Measurements from ENCODE around the gene PLG.
"Not testable (repeated sequence)": the region's sequence is repeated elsewhere in the genome, so short reads cannot be mapped to it uniquely, and the experiment has no call there.

The PLG gene

GRCh38 chr6:160697826-160698225 lies 4.2 kb upstream of the PLG start:
- no peaks in the 10 kb centered on the region for H3K36me3 ChIP-seq (replicated peaks in 1 of 2; ENCODE audit: control insufficient read depth in 2 of 2, insufficient read depth in 2 of 2, low read length in 2 of 2)
- no peak overlapping the region for H2BK12ac ChIP-seq (ENCODE audit: low read length)
- H3K27ac ChIP-seq (replicated peaks; ENCODE audit: low read length), result no peak overlapping the region
- no peak for DNase-seq (ENCODE audit: low spot score)
- no peaks in the 10 kb centered on the region for H3K79me1 ChIP-seq (ENCODE audit: low read depth, low read length)
- WGBS, 2 donors (ENCODE audit: extremely low coverage in 2 of 2, insufficient read length in 2 of 2, insufficient replicate concordance in 1 of 2), result no CpG with 5 or more reads among the region's 6 CpGs
- no peaks in the 10 kb centered on the region for H3K4me1 ChIP-seq (ENCODE audit: control insufficient read depth in 2 of 2, insufficient read depth in 1 of 2, low read depth in 1 of 2, low read length in 2 of 2)
- no peak overlapping the region for H2BK120ac ChIP-seq (ENCODE audit: low read depth, low read length)
- no peak overlapping the region for H3K4ac ChIP-seq (ENCODE audit: low read length)
- H2AFZ ChIP-seq (ENCODE audit: low read length), result no peak overlapping the region
- no peak overlapping the region for H2BK15ac ChIP-seq (ENCODE audit: low read length)
- H2AK5ac ChIP-seq (ENCODE audit: low read depth, low read length), result no peak overlapping the region
- H4K91ac ChIP-seq (ENCODE audit: low read depth, low read length, poor library complexity), result no peak overlapping the region
- H3K4me3 ChIP-seq (ENCODE audit: low read length in 2 of 2), result no peak overlapping the region
- no peaks in the 10 kb centered on the region for H3K9me3 ChIP-seq (replicated peaks in 1 of 2; ENCODE audit: control insufficient read depth in 2 of 2, insufficient read depth in 1 of 2, low read depth in 1 of 2, low read length in 2 of 2)
- H3K23ac ChIP-seq (ENCODE audit: low read depth, low read length, poor library complexity), result no peak overlapping the region
- no peak overlapping the region for H4K8ac ChIP-seq (ENCODE audit: low read depth, low read length)
- no peak overlapping the region for H2BK5ac ChIP-seq (ENCODE audit: low read length)
- no peak overlapping the region for H3K18ac ChIP-seq (ENCODE audit: low read length)
- no peak overlapping the region for H3K9ac ChIP-seq (ENCODE audit: low read depth, low read length, poor library complexity)
- no peak overlapping the region for H3K14ac ChIP-seq (ENCODE audit: low read length)
- no peak overlapping the region for H3K4me2 ChIP-seq (ENCODE audit: insufficient read depth, low read length, poor library complexity, severe bottlenecking)
- no peaks in the 10 kb centered on the region for H3K27me3 ChIP-seq (ENCODE audit: control insufficient read depth in 3 of 3, insufficient read depth in 3 of 3, low read depth in 1 of 3, low read length in 3 of 3)

DNA sequence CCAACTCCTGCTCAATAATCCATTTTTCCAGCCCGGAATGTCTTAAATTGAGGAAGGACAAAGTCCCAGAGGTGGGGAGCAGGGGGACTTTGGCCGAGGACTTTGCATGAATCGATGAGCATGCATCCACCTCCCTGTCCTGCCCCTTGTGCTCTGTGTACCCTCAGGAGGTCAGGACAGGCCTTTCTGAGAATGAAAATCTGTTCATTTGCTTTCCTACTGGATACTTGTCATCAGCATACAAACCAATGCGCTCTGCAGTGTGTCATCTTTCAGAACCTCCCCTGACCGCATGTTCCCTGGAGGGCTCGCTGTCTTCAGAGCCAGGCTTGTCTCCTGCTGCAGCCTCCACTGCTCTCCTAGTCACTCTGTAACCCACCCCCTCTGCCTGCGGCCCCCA lies 2.6 kb downstream of the PLG start:
- not testable (repeated sequence) for H3K23ac ChIP-seq (ENCODE audit: low read depth, low read length, poor library complexity); H2AFZ ChIP-seq (ENCODE audit: low read length); H2BK5ac ChIP-seq (ENCODE audit: low read length); H3K9me3 ChIP-seq (replicated peaks in 1 of 2; ENCODE audit: control insufficient read depth in 2 of 2, insufficient read depth in 1 of 2, low read depth in 1 of 2, low read length in 2 of 2); H3K14ac ChIP-seq (ENCODE audit: low read length); H3K4me2 ChIP-seq (ENCODE audit: insufficient read depth, low read length, poor library complexity, severe bottlenecking); H4K8ac ChIP-seq (ENCODE audit: low read depth, low read length); H3K27me3 ChIP-seq (ENCODE audit: control insufficient read depth in 3 of 3, insufficient read depth in 3 of 3, low read depth in 1 of 3, low read length in 3 of 3); H3K9ac ChIP-seq (ENCODE audit: low read depth, low read length, poor library complexity); H2BK12ac ChIP-seq (ENCODE audit: low read length); H4K91ac ChIP-seq (ENCODE audit: low read depth, low read length, poor library complexity); H3K4me1 ChIP-seq (ENCODE audit: control insufficient read depth in 2 of 2, insufficient read depth in 1 of 2, low read depth in 1 of 2, low read length in 2 of 2); H3K36me3 ChIP-seq (replicated peaks in 1 of 2; ENCODE audit: control insufficient read depth in 2 of 2, insufficient read depth in 2 of 2, low read length in 2 of 2); H3K27ac ChIP-seq (replicated peaks; ENCODE audit: low read length); H3K4ac ChIP-seq (ENCODE audit: low read length); H3K4me3 ChIP-seq (ENCODE audit: low read length in 2 of 2); H2BK15ac ChIP-seq (ENCODE audit: low read length); DNase-seq (ENCODE audit: low spot score); H2AK5ac ChIP-seq (ENCODE audit: low read depth, low read length); H3K79me1 ChIP-seq (ENCODE audit: low read depth, low read length); H2BK120ac ChIP-seq (ENCODE audit: low read depth, low read length); H3K18ac ChIP-seq (ENCODE audit: low read length)
- WGBS, 2 donors (ENCODE audit: extremely low coverage in 2 of 2, insufficient read length in 2 of 2, insufficient replicate concordance in 1 of 2), result no CpG with 5 or more reads among the region's 7 CpGs

- H3K79me1 ChIP-seq (ENCODE audit: low read depth, low read length); H3K9ac ChIP-seq (ENCODE audit: low read depth, low read length, poor library complexity); DNase-seq (ENCODE audit: low spot score); H3K36me3 ChIP-seq (replicated peaks in 1 of 2; ENCODE audit: control insufficient read depth in 2 of 2, insufficient read depth in 2 of 2, low read length in 2 of 2); H2BK120ac ChIP-seq (ENCODE audit: low read depth, low read length); H3K4me1 ChIP-seq (ENCODE audit: control insufficient read depth in 2 of 2, insufficient read depth in 1 of 2, low read depth in 1 of 2, low read length in 2 of 2); H2AFZ ChIP-seq (ENCODE audit: low read length); H3K4ac ChIP-seq (ENCODE audit: low read length); H3K4me3 ChIP-seq (ENCODE audit: low read length in 2 of 2); H3K9me3 ChIP-seq (replicated peaks in 1 of 2; ENCODE audit: control insufficient read depth in 2 of 2, insufficient read depth in 1 of 2, low read depth in 1 of 2, low read length in 2 of 2); H3K4me2 ChIP-seq (ENCODE audit: insufficient read depth, low read length, poor library complexity, severe bottlenecking); H2BK12ac ChIP-seq (ENCODE audit: low read length); H3K23ac ChIP-seq (ENCODE audit: low read depth, low read length, poor library complexity); H3K14ac ChIP-seq (ENCODE audit: low read length); H4K91ac ChIP-seq (ENCODE audit: low read depth, low read length, poor library complexity); H3K18ac ChIP-seq (ENCODE audit: low read length); H2BK15ac ChIP-seq (ENCODE audit: low read length); H2BK5ac ChIP-seq (ENCODE audit: low read length); H4K8ac ChIP-seq (ENCODE audit: low read depth, low read length); H2AK5ac ChIP-seq (ENCODE audit: low read depth, low read length); H3K27me3 ChIP-seq (ENCODE audit: control insufficient read depth in 3 of 3, insufficient read depth in 3 of 3, low read depth in 1 of 3, low read length in 3 of 3); H3K27ac ChIP-seq (replicated peaks; ENCODE audit: low read length): not testable (repeated sequence)
Observed at GRCh38 chr6:160708993-160709392, 6.9 kb downstream of the PLG start.

DNA sequence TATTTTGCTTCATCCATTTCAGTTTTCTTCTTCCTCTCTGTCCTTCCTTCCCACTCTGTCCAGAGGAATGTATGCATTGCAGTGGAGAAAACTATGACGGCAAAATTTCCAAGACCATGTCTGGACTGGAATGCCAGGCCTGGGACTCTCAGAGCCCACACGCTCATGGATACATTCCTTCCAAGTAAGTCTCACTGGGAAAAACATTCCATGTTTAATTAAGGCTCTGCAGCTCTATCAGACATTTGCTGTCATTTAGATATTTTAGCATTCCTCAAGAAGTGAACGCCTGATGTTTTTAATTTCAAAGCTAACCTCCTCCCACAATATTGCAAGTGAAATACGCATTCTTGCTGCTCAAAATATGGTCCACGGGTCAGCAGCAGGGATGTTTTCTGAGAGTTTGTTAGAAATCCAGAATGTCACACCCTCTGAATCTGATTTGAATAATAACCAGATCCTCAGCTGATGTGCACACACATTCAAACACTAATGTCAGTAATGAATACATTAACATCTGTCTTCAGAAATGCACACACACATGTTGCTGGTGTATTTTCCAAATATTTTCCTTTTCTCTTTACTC lies 12.8 kb downstream of the PLG start:
- H2BK15ac ChIP-seq (ENCODE audit: low read length), result no peak overlapping the region
- peaks cover 2% of the 10 kb centered on the region for H3K79me1 ChIP-seq (ENCODE audit: low read depth, low read length)
- no peak overlapping the region for H3K27ac ChIP-seq (replicated peaks; ENCODE audit: low read length)
- H3K18ac ChIP-seq (ENCODE audit: low read length), result no peak overlapping the region
- no peak overlapping the region for H3K4me2 ChIP-seq (ENCODE audit: insufficient read depth, low read length, poor library complexity, severe bottlenecking)
- H3K4me3 ChIP-seq (ENCODE audit: low read length in 2 of 2), result no peak overlapping the region
- no peak overlapping the region for H3K14ac ChIP-seq (ENCODE audit: low read length)
- H3K4ac ChIP-seq (ENCODE audit: low read length), result no peak overlapping the region
- H2BK120ac ChIP-seq (ENCODE audit: low read depth, low read length), result no peak overlapping the region
- no peaks in the 10 kb centered on the region for H3K36me3 ChIP-seq (replicated peaks in 1 of 2; ENCODE audit: control insufficient read depth in 2 of 2, insufficient read depth in 2 of 2, low read length in 2 of 2)
- no peak overlapping the region for H2BK12ac ChIP-seq (ENCODE audit: low read length)
- no peak overlapping the region for H4K8ac ChIP-seq (ENCODE audit: low read depth, low read length)
- H3K4me1 ChIP-seq (ENCODE audit: control insufficient read depth in 2 of 2, insufficient read depth in 1 of 2, low read depth in 1 of 2, low read length in 2 of 2), result no peaks in the 10 kb centered on the region
- H2AK5ac ChIP-seq (ENCODE audit: low read depth, low read length), result no peak overlapping the region
- no peak overlapping the region for H2BK5ac ChIP-seq (ENCODE audit: low read length)
- H3K27me3 ChIP-seq (ENCODE audit: control insufficient read depth in 3 of 3, insufficient read depth in 3 of 3, low read depth in 1 of 3, low read length in 3 of 3), result no peaks in the 10 kb centered on the region
- no peaks in the 10 kb centered on the region for H3K9me3 ChIP-seq (replicated peaks in 1 of 2; ENCODE audit: control insufficient read depth in 2 of 2, insufficient read depth in 1 of 2, low read depth in 1 of 2, low read length in 2 of 2)
- no peak overlapping the region for H3K23ac ChIP-seq (ENCODE audit: low read depth, low read length, poor library complexity)
- H3K9ac ChIP-seq (ENCODE audit: low read depth, low read length, poor library complexity), result no peak overlapping the region
- no peak overlapping the region for H4K91ac ChIP-seq (ENCODE audit: low read depth, low read length, poor library complexity)
- no CpG with 5 or more reads among the region's 5 CpGs for WGBS, 2 donors (ENCODE audit: extremely low coverage in 2 of 2, insufficient read length in 2 of 2, insufficient replicate concordance in 1 of 2)
- no peak for DNase-seq (ENCODE audit: low spot score)
- no peak overlapping the region for H2AFZ ChIP-seq (ENCODE audit: low read length)

All from neuronal stem cell (in vitro differentiated cells).